Measurements from ENCODE around the gene DMXL1. TPM values are rescaled to one million over a fixed set of nuclear protein-coding genes. Genes with fewer than 3 reads are reported as not detected.

DMXL1 gene
- total and polyA plus RNA-seq, 2 experiments from 2014 or later = 28.4 to 41.7 TPM

DNA sequence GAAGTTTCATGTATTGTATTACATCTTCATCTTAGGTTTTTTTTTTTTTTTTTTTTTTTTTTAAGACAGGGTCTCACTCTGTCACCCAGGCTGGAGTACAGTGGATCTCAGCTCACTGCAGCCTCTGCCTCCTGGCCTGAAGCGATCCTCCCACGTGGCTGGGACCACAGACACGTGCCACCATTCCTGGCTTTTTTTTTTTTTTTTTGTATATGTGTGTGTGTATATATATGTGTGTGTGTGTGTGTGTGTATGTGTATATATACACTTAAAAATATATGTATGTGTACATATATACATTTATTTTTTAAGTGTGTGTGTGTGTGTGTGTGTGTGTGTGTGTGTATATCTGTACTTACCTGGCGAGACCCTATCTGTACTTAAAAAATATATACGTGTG is 6.6 kb downstream of the DMXL1 start (continued):
- TF ChIP-seq, protein P1, sequence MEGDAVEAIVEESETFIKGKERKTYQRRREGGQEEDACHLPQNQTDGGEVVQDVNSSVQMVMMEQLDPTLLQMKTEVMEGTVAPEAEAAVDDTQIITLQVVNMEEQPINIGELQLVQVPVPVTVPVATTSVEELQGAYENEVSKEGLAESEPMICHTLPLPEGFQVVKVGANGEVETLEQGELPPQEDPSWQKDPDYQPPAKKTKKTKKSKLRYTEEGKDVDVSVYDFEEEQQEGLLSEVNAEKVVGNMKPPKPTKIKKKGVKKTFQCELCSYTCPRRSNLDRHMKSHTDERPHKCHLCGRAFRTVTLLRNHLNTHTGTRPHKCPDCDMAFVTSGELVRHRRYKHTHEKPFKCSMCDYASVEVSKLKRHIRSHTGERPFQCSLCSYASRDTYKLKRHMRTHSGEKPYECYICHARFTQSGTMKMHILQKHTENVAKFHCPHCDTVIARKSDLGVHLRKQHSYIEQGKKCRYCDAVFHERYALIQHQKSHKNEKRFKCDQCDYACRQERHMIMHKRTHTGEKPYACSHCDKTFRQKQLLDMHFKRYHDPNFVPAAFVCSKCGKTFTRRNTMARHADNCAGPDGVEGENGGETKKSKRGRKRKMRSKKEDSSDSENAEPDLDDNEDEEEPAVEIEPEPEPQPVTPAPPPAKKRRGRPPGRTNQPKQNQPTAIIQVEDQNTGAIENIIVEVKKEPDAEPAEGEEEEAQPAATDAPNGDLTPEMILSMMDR (conservative IDR thresholded peaks at IDR 0.05; ENCODE audit: low read depth in 2 of 2) = no peak
- TF ChIP-seq EZH2phosphoT487 (IDR thresholded peaks at IDR 0.05; ENCODE audit: unreplicated experiment) (no peak), NANOG (IDR thresholded peaks at IDR 0.05; ENCODE audit: borderline replicate concordance) (no peak), EZH2 (IDR thresholded peaks at IDR 0.05; ENCODE audit: low read depth, unreplicated experiment) (no peak), POLR2AphosphoS5 (IDR thresholded peaks at IDR 0.05; ENCODE audit: low read depth) (no peak), ZNF331 (CRISPR knock-in tag; IDR thresholded peaks at IDR 0.05; ENCODE audit: low read depth) (no peak)
- TF ChIP-seq, protein P2, sequence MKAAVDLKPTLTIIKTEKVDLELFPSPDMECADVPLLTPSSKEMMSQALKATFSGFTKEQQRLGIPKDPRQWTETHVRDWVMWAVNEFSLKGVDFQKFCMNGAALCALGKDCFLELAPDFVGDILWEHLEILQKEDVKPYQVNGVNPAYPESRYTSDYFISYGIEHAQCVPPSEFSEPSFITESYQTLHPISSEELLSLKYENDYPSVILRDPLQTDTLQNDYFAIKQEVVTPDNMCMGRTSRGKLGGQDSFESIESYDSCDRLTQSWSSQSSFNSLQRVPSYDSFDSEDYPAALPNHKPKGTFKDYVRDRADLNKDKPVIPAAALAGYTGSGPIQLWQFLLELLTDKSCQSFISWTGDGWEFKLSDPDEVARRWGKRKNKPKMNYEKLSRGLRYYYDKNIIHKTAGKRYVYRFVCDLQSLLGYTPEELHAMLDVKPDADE (IDR thresholded peaks at IDR 0.05) = no peak

DNA sequence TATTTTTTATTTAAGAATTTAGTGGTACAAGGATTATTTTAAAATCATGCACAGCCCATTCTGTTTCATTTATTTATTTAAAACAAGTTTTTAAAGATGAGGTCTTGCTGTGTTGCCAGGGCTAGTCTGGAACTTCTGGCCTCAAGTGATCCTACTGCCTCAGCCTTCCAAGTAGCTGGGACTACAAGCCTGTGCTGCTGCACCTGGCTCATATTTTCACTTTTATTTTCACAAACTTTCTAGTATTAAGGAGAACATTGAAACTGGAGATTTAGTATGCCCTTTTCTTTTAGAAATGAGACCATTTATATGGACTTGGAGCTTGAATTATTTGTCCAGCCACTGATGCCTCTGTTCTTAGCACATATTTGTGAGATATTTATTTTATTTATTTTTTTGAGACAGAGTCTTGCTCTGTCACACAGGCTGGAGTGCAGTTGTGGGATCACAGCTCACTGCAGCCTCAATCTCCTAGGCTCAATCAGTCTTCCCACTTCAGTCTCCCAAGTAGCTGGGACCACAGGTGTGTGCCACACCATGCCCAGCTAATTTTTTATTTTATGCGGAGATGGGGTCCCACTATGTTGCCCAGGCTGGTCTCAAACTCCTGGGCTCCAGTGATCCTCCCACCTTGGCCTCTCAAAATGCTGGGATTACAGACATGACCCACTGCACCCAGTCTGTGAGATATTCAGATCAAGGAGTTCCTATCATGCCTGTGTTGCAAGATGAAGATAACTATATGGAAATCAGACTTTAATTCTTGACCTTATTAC is 7.4 kb downstream of the DMXL1 start:
- Mint-ChIP-seq H3K9me3 (no peaks in the 10 kb centered on the region), H3K4me3 (no peak overlapping the region)
- peaks cover 89% of the 10 kb centered on the region for H3K79me2 ChIP-seq (replicated peaks; ENCODE audit: insufficient read depth)
- TF ChIP-seq POLR2AphosphoS5 (IDR thresholded peaks at IDR 0.05; ENCODE audit: low read depth) (no peak), CREB1 (CRISPR knock-in tag; IDR thresholded peaks at IDR 0.05; ENCODE audit: low read depth) (no peak), ZNF331 (CRISPR knock-in tag; IDR thresholded peaks at IDR 0.05; ENCODE audit: low read depth) (no peak), NANOG (IDR thresholded peaks at IDR 0.05; ENCODE audit: borderline replicate concordance) (no peak), JUNB (IDR thresholded peaks at IDR 0.05; ENCODE audit: unreplicated experiment) (no peak), ZNF114 (CRISPR knock-in tag; IDR thresholded peaks at IDR 0.05) (no peak)
- TF ChIP-seq, protein P3, sequence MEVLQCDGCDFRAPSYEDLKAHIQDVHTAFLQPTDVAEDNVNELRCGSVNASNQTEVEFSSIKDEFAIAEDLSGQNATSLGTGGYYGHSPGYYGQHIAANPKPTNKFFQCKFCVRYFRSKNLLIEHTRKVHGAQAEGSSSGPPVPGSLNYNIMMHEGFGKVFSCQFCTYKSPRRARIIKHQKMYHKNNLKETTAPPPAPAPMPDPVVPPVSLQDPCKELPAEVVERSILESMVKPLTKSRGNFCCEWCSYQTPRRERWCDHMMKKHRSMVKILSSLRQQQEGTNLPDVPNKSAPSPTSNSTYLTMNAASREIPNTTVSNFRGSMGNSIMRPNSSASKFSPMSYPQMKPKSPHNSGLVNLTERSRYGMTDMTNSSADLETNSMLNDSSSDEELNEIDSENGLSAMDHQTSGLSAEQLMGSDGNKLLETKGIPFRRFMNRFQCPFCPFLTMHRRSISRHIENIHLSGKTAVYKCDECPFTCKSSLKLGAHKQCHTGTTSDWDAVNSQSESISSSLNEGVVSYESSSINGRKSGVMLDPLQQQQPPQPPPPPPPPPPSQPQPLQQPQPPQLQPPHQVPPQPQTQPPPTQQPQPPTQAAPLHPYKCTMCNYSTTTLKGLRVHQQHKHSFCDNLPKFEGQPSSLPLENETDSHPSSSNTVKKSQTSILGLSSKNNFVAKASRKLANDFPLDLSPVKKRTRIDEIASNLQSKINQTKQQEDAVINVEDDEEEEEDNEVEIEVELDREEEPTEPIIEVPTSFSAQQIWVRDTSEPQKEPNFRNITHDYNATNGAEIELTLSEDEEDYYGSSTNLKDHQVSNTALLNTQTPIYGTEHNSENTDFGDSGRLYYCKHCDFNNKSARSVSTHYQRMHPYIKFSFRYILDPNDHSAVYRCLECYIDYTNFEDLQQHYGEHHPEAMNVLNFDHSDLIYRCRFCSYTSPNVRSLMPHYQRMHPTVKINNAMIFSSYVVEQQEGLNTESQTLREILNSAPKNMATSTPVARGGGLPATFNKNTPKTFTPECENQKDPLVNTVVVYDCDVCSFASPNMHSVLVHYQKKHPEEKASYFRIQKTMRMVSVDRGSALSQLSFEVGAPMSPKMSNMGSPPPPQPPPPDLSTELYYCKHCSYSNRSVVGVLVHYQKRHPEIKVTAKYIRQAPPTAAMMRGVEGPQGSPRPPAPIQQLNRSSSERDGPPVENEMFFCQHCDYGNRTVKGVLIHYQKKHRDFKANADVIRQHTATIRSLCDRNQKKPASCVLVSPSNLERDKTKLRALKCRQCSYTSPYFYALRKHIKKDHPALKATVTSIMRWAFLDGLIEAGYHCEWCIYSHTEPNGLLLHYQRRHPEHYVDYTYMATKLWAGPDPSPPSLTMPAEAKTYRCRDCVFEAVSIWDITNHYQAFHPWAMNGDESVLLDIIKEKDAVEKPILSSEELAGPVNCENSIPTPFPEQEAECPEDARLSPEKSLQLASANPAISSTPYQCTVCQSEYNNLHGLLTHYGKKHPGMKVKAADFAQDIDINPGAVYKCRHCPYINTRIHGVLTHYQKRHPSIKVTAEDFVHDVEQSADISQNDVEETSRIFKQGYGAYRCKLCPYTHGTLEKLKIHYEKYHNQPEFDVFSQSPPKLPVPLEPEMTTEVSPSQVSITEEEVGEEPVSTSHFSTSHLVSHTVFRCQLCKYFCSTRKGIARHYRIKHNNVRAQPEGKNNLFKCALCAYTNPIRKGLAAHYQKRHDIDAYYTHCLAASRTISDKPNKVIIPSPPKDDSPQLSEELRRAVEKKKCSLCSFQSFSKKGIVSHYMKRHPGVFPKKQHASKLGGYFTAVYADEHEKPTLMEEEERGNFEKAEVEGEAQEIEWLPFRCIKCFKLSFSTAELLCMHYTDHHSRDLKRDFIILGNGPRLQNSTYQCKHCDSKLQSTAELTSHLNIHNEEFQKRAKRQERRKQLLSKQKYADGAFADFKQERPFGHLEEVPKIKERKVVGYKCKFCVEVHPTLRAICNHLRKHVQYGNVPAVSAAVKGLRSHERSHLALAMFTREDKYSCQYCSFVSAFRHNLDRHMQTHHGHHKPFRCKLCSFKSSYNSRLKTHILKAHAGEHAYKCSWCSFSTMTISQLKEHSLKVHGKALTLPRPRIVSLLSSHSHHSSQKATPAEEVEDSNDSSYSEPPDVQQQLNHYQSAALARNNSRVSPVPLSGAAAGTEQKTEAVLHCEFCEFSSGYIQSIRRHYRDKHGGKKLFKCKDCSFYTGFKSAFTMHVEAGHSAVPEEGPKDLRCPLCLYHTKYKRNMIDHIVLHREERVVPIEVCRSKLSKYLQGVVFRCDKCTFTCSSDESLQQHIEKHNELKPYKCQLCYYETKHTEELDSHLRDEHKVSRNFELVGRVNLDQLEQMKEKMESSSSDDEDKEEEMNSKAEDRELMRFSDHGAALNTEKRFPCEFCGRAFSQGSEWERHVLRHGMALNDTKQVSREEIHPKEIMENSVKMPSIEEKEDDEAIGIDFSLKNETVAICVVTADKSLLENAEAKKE (CRISPR knock-in tag; IDR thresholded peaks at IDR 0.05) = no peak
- TF ChIP-seq, protein P1 (conservative IDR thresholded peaks at IDR 0.05; ENCODE audit: low read depth in 2 of 2) = no peak

More for the DNA sequence above, 7.4 kb downstream of the DMXL1 start:
- no peaks in the 10 kb centered on the region for H3F3A ChIP-seq (replicated peaks; ENCODE audit: low read depth)
- peaks cover 62% of the 10 kb centered on the region for H3K4me1 Mint-ChIP-seq
- H3K27ac Mint-ChIP-seq = peak overlapping the region; percentile 99
- H3K9me2 ChIP-seq (ENCODE audit: insufficient read depth) = no peaks in the 10 kb centered on the region
- H3K27me3 Mint-ChIP-seq (ENCODE audit: insufficient read depth, low read depth, poor library complexity) = peaks cover 5% of the 10 kb centered on the region
- peaks cover 56% of the 10 kb centered on the region for H3K4me1 ChIP-seq (ENCODE audit: insufficient read depth)
- H3K36me3 Mint-ChIP-seq (ENCODE audit: low read depth) = peaks cover 7% of the 10 kb centered on the region
- DNase-seq (ENCODE audit: low spot score) (no peak), ATAC-seq (no peak)
- peak overlapping the region; percentile 93 for H3K27ac ChIP-seq (ENCODE audit: low read depth)
- no peaks in the 10 kb centered on the region for H3K27me3 ChIP-seq (ENCODE audit: insufficient read depth)
- H3K4me3 ChIP-seq = peak overlapping the region; percentile 5; the same call in 1 of the 2 replicates
- no peaks in the 10 kb centered on the region for H4K20me1 ChIP-seq (replicated peaks; ENCODE audit: insufficient read depth)
- peak overlapping the region; percentile 40 for H3K4me2 ChIP-seq
- H3K36me3 ChIP-seq (ENCODE audit: insufficient read depth) = no peaks in the 10 kb centered on the region
- H2AFZ ChIP-seq = no peak overlapping the region
